22Rv1 (cell line): ENCODE data around the gene CGREF1.

ENCODE experiments used
- ZFX ChIP-seq: fragments of 450-650 bp; IDR thresholded peaks from 2 replicates; pipeline ENCODE4 v1.6.1; 2017; ENCODE audit warnings: antibody characterized with exemption, borderline replicate concordance
- TF ChIP-seq, protein P1 (sequence below): fragments of 450-650 bp; IDR thresholded peaks from 2 replicates; pipeline ENCODE4 v1.5.1; 2017; ENCODE audit warnings: mild to moderate bottlenecking

DNA sequence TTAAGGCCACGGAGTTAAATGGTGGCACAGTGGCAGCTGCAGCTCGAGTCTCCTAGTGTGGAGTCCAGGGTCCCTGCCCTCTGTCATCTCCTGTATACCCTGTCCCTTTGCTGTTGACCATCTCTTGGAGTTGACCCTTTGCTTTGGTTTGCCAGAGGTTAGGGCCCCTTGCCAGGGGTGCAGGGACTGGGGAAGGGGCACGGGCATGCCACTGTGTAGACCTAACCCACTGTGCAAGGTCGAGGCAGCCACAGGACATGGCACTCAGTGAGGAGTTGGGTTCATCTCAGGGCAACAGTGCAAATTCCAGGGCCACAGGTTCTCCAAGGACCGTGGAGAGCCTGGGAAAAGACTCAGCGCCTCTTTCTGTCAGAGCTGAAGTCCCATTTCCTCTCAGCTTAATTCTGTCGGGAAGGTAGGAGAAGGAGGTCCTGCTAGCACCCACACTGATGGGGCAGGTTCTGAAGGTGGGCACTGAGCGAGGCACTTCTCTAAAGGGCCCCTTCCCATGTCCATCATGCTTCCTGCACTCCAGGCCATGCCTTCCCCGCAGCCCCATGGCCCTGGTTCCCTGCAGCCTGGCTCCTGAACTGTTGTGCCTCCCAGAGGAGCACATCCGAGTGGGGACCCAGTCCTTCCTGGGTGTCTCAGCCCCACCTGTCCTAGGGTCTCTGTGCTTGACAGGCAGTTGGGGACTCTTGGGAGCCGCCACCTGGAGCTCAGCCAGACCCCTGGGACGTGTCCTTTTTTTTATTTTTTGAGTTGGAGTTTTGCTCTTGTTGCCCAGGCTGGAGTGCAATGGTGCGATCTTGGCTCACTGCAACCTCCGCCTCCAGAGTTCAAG is 29.6 kb downstream of the CGREF1 start:
- TF ChIP-seq, protein P1, sequence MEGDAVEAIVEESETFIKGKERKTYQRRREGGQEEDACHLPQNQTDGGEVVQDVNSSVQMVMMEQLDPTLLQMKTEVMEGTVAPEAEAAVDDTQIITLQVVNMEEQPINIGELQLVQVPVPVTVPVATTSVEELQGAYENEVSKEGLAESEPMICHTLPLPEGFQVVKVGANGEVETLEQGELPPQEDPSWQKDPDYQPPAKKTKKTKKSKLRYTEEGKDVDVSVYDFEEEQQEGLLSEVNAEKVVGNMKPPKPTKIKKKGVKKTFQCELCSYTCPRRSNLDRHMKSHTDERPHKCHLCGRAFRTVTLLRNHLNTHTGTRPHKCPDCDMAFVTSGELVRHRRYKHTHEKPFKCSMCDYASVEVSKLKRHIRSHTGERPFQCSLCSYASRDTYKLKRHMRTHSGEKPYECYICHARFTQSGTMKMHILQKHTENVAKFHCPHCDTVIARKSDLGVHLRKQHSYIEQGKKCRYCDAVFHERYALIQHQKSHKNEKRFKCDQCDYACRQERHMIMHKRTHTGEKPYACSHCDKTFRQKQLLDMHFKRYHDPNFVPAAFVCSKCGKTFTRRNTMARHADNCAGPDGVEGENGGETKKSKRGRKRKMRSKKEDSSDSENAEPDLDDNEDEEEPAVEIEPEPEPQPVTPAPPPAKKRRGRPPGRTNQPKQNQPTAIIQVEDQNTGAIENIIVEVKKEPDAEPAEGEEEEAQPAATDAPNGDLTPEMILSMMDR: no peak
- TF ChIP-seq ZFX: no peak
